ENCODE measurements around the gene DIAPH2. TPM values are rescaled to one million over a fixed set of nuclear protein-coding genes. Genes with fewer than 3 reads are reported as not detected.

The DIAPH2 gene
- total RNA-seq, 4 donors from 2014 or later = 10.3 to 36.6 (median 17.9) TPM

GRCh38 chrX:96703816-96704215 lies 19.2 kb downstream of the DIAPH2 start:
- peaks cover 0 to 15% (median 0%) of the 10 kb centered on the region in 3 donors for H3K4me1 ChIP-seq
- H3K9me3 ChIP-seq = no peaks in the 10 kb centered on the region
- intact Hi-C loops (cut with DNase I) = no loop called here
- TF ChIP-seq, protein P1, sequence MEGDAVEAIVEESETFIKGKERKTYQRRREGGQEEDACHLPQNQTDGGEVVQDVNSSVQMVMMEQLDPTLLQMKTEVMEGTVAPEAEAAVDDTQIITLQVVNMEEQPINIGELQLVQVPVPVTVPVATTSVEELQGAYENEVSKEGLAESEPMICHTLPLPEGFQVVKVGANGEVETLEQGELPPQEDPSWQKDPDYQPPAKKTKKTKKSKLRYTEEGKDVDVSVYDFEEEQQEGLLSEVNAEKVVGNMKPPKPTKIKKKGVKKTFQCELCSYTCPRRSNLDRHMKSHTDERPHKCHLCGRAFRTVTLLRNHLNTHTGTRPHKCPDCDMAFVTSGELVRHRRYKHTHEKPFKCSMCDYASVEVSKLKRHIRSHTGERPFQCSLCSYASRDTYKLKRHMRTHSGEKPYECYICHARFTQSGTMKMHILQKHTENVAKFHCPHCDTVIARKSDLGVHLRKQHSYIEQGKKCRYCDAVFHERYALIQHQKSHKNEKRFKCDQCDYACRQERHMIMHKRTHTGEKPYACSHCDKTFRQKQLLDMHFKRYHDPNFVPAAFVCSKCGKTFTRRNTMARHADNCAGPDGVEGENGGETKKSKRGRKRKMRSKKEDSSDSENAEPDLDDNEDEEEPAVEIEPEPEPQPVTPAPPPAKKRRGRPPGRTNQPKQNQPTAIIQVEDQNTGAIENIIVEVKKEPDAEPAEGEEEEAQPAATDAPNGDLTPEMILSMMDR (IDR thresholded peaks at IDR 0.05) = no peak
- TF ChIP-seq POLR2A (IDR thresholded peaks at IDR 0.05) = no peak
- H3K36me3 ChIP-seq = no peaks in the 10 kb centered on the region
- no peak for DNase-seq
- no peak overlapping the region for H3K27ac ChIP-seq
- no peak overlapping the region for H3K4me3 ChIP-seq
- 60% methylated on average over 1 of the region's 1 CpG; no CpG with 5 or more reads in 1 of the 2 donors for WGBS, 2 donors
- H3K27me3 ChIP-seq = no peaks in the 10 kb centered on the region

DNA sequence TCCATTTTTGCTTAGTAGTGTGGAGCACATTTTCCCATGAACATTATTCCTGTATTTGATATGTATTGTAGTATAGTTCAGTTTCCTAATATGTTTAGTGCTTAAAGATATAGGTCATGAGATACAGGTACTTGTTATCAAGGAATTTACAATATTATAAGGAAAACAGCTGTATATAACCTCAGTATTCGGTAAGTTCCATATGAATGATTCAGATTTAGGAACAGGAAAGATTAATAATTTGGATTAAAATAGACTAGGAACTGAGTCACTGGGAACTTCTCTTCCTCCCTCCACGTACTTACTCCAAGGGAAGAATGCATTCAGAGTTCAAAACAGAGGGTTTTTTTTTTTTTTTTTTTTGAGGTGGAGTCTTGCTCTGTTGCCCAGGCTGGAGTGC lies 20.0 kb downstream of the DIAPH2 start:
- H3K4me3 ChIP-seq = no peak overlapping the region
- intact Hi-C loops (cut with DNase I) = no loop called here
- 7 to 26% methylated on average over 2 of the region's 2 CpGs for WGBS, 2 donors
- H3K36me3 ChIP-seq = no peaks in the 10 kb centered on the region
- H3K4me1 ChIP-seq = peaks cover 0 to 15% (median 0%) of the 10 kb centered on the region in 3 donors
- no peaks in the 10 kb centered on the region for H3K27me3 ChIP-seq
- no peaks in the 10 kb centered on the region for H3K9me3 ChIP-seq
- TF ChIP-seq POLR2A (IDR thresholded peaks at IDR 0.05) = no peak
- TF ChIP-seq, protein P1 (IDR thresholded peaks at IDR 0.05) = no peak
- H3K27ac ChIP-seq = no peak overlapping the region
- DNase-seq = no peak

- Histone ChIP-seq H3K4me1 (peaks cover 0 to 15% (median 0%) of the 10 kb centered on the region in 3 donors), H3K36me3 (no peaks in the 10 kb centered on the region), H3K9me3 (no peaks in the 10 kb centered on the region), H3K27me3 (no peaks in the 10 kb centered on the region), H3K4me3 (no peak overlapping the region), H3K27ac (no peak overlapping the region)
- intact Hi-C loops (cut with DNase I) = no loop called here
- DNase-seq = no peak
- TF ChIP-seq, protein P1 (IDR thresholded peaks at IDR 0.05) = no peak
- no peak for TF ChIP-seq POLR2A (IDR thresholded peaks at IDR 0.05)
These were observed 21.3 kb downstream of the DIAPH2 start for GRCh38 chrX:96705905-96706304.

DNA sequence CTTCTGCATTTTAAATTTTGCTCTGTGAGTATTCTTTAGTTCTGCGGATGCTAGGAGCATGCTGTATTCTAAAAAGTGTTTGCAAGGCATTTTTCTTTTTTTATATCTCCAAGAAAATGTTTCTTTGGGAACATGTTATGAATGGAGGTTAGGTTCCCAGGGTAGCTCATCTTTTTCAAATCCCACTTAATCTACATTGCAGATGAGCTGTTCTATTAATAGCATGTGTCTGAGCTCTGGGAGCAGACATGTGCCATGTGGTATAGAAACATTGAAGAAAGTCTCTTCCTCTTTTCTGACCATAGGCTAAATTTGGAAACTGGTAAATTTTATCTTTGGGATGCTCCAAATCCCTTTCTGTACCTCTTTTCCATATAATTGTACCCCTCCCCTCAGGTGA lies 23.2 kb downstream of the DIAPH2 start:
- TF ChIP-seq POLR2A (IDR thresholded peaks at IDR 0.05) = no peak
- TF ChIP-seq, protein P1 (IDR thresholded peaks at IDR 0.05) = no peak
- no peak for DNase-seq
- Histone ChIP-seq H3K9me3 (no peaks in the 10 kb centered on the region), H3K27ac (no peak overlapping the region), H3K27me3 (no peaks in the 10 kb centered on the region), H3K36me3 (no peaks in the 10 kb centered on the region), H3K4me1 (peaks cover 0 to 9% (median 0%) of the 10 kb centered on the region in 3 donors), H3K4me3 (no peak overlapping the region)
- WGBS, 2 donors = 61 to 64% methylated on average over 1 of the region's 1 CpG
- intact Hi-C loops (cut with DNase I) = no loop called here

DNA sequence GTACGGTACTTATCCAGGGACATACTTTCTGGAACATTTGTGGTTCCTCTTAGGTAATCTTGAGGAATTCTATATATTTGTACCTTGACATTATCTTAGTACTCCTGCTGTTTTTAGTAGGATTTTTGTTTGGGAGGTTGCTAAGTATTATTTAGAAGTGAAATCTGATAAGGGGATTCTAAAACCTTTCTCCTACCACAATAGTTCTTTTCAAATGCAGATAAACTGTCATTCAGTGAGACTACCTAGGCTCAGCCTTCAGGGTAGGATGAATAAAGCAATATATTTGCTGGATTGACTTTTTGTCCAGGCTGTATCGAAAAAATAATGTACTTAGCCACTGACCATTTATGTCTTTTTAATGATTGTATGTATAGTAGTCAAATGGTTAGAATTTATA lies 25.4 kb downstream of the DIAPH2 start:
- Histone ChIP-seq H3K9me3 (no peaks in the 10 kb centered on the region), H3K27me3 (no peaks in the 10 kb centered on the region), H3K4me3 (no peak overlapping the region), H3K27ac (no peak overlapping the region), H3K4me1 (no peaks in the 10 kb centered on the region), H3K36me3 (no peaks in the 10 kb centered on the region)
- no peak for DNase-seq
- 70 to 88% methylated on average over 2 of the region's 2 CpGs for WGBS, 2 donors
- intact Hi-C loops (cut with DNase I) = no loop called here
- TF ChIP-seq POLR2A (IDR thresholded peaks at IDR 0.05) = no peak
- TF ChIP-seq, protein P1 (IDR thresholded peaks at IDR 0.05) = no peak

All from esophagus squamous epithelium (tissue), 5 donors.